Ishikawa (cell line): ENCODE results near the gene USP49.

ENCODE experiments used
- CEBPB ChIP-seq: IDR thresholded peaks from 2 replicates; pipeline ENCODE4 v1.6.1; 2012
- CREB1 ChIP-seq: IDR thresholded peaks from 2 replicates; pipeline ENCODE4 v1.6.1; 2012; ENCODE audit warnings: low read depth
- EGR1 ChIP-seq: IDR thresholded peaks from 2 replicates; pipeline ENCODE4 v1.6.1; 2012
- EP300 ChIP-seq: IDR thresholded peaks from 2 replicates; pipeline ENCODE4 v1.6.1; 2012; ENCODE audit warnings: borderline replicate concordance
- FOXM1 ChIP-seq: IDR thresholded peaks from 2 replicates; pipeline ENCODE4 v1.6.1; 2012; ENCODE audit warnings: low read depth, borderline replicate concordance
- MAX ChIP-seq: IDR thresholded peaks from 2 replicates; pipeline ENCODE4 v1.6.1; 2012
- NFIC ChIP-seq: IDR thresholded peaks from 2 replicates; pipeline ENCODE4 v1.6.1; 2012
- RAD21 ChIP-seq: IDR thresholded peaks from 2 replicates; pipeline ENCODE4 v1.6.1; 2012; ENCODE audit warnings: low read depth
- REST ChIP-seq: IDR thresholded peaks from 2 replicates; pipeline ENCODE4 v1.6.1; 2012; ENCODE audit warnings: low read depth, mild to moderate bottlenecking
- TAF1 ChIP-seq: IDR thresholded peaks from 2 replicates; pipeline ENCODE4 v1.6.1; 2012; ENCODE audit warnings: low read depth, mild to moderate bottlenecking
- TCF12 ChIP-seq: IDR thresholded peaks from 2 replicates; pipeline ENCODE4 v1.6.1; 2012; ENCODE audit warnings: low read depth
- TEAD4 ChIP-seq: IDR thresholded peaks from 2 replicates; pipeline ENCODE4 v1.6.1; 2012
- USF1 ChIP-seq: IDR thresholded peaks from 2 replicates; pipeline ENCODE4 v1.6.1; 2012
- YY1 ChIP-seq: IDR thresholded peaks from 2 replicates; pipeline ENCODE4 v1.6.1; 2012; ENCODE audit warnings: low read depth
- ZBTB7A ChIP-seq: IDR thresholded peaks from 2 replicates; pipeline ENCODE4 v1.6.1; 2012; ENCODE audit warnings: low read depth

Gene USP49

DNA sequence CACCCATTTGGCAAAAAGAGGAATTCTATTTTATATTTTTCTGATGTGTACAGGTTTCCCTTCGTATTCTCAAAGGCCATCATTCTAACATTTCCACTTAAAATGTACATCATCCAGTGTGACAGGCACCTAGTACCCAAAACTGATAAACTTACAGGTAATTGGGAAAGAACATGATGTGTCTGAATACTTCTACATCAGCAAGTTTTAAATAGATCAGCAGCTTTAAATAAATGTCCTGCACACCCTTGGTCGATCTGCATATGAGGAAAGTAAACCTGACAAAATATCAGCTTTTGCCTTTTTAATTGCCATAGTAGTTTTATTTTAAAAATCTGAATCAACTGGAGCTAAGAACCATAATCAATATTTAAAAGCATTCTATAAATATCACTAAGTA is 81.2 kb downstream of the USP49 start:
- TF ChIP-seq YY1 (no peak), TEAD4 (no peak), CREB1 (no peak), RAD21 (no peak), NFIC (no peak)

DNA sequence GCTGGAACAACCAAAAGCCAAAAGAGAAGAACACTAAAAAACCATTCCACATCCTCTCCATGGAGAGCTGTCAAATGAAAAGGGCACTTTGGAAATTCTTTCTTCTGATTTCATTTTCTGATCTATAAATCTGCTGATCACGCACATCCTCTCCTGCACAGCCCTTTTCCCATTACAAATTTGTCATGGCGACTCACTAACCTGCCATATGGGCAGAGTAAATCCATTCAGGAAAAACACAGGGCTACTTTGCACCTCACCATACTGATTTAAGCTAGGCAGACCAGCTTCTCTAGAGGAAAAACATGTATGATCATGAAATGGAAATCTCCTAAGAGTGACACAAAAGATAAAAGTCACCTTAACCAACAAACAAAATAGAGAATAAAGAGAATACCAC is 81.7 kb downstream of the USP49 start:
- TF ChIP-seq USF1 (no peak), MAX (no peak), ZBTB7A (no peak), EP300 (no peak), CREB1 (no peak), FOXM1 (no peak), TCF12 (no peak)

GRCh38 chr6:41811095-41811494 is 84.1 kb downstream of the USP49 start:
- TF ChIP-seq USF1, result no peak
- no peak for TF ChIP-seq REST
- TF ChIP-seq CREB1, result no peak
- no peak for TF ChIP-seq FOXM1
- TF ChIP-seq MAX, result no peak
- TF ChIP-seq RAD21, result no peak

DNA sequence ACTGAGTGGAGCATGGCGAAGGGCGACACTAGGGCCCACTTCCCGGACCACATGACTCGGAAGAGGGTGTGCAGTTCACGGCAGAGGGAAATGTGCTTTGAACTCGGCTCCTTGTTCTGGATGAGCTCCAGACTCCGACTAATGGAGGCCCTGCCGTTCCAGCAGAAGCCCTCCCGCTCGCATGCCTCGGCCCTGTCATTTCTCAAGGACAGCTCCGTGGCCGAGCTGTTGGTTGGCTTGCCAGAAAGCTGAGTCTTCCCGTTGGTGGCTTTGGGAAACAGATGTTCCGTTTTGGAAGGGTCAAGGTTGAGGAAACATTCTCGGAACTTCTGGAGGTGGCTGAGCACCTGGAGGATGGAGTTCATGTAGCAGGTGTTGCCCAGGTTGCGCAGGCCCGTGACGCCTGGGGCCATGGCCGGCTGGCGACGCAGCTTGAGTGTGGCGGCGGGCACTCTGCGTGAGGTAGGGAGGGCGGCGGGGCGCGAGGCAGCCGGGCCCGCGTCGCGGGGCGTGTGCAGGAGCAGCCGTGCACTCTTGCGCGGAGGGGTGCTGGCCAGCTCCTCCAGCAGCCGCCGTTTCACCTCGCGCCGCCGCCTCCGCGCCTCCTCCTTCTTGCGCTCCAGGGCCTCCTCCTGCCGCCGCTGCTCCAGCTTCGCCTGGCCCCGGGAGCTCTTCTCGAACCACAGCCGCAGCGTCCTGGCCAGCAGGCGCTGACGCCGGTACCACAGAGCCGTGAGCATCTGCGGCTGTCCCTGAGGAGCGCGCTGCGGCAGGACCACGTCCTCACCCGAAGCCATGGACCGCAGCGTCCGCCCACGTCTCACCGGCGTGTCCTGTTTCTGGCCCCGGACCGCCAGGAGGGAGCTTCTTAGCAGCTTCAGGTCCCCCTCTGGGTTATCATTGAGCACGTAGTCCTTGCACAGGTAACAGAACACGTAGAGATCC is 89.1 kb downstream of the USP49 start:
- TF ChIP-seq REST, result no peak
- no peak for TF ChIP-seq ZBTB7A
- no peak for TF ChIP-seq USF1
- no peak for TF ChIP-seq TCF12
- TF ChIP-seq MAX, result no peak
- no peak for TF ChIP-seq EGR1
- TF ChIP-seq TEAD4, result no peak
- TF ChIP-seq CREB1, result no peak

DNA sequence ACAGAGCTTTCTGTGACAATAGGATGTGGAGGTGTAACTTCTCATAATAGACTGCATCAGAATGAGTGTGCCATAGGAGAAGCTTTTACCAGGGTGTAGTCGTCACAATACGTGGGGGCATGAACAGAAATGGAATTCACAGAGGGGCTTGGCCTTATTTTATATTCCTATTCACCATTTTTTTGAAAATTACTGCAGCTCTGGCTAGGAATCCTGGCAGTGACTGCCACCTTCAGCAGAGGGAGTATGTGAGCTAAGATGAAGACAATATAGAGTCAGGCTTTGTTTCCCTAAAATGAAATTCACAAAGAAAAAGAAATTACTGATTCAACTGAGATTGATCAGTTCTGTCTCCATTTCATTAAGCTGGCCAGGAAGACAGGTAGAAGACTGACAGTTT is 93.8 kb downstream of the USP49 start:
- no peak for TF ChIP-seq MAX
- TF ChIP-seq RAD21, result peak; percentile 51; the same call in 1 of the 2 replicates

DNA sequence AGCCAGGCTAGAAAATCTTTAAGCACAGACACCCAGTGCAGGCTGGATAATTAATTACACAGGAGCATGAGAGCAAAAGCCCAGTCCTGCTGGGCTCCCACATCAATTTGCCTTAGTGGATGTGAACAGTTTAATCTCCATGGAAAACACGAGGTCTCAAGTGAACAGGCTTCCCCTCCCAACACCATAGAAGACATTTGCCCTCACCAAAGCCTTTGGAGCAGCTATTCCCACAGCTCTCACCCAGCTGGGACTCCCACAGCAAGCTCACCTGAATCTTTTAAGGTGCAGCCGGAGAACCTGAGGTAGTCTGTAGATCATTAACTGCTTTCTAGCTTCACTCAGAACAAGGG is 95.6 kb downstream of the USP49 start:
- TF ChIP-seq TCF12 (no peak), TEAD4 (no peak), EP300 (no peak), YY1 (no peak), RAD21 (no peak), FOXM1 (no peak), REST (no peak), TAF1 (no peak), CEBPB (no peak), MAX (no peak), ZBTB7A (no peak), EGR1 (no peak), CREB1 (no peak), USF1 (no peak), NFIC (no peak)
